OCI-LY3 (cell line): ENCODE data around the gene CPT1C.

Source experiments
- EZH2phosphoT487 ChIP-seq: fragments of 200-600 bp; shearing (Covaris generic); IDR thresholded peaks from 2 replicates; pipeline ENCODE4 v1.6.1; 2018; ENCODE audit warnings: antibody characterized with exemption, mixed run types, low read depth
- TF ChIP-seq, protein P1 (sequence below): fragments of 200-600, 300-600 bp; sonication (generic); IDR thresholded peaks from 2 replicates; pipeline ENCODE4 v1.5.1; 2014; ENCODE audit warnings: antibody characterized with exemption, low read length, low read depth

DNA sequence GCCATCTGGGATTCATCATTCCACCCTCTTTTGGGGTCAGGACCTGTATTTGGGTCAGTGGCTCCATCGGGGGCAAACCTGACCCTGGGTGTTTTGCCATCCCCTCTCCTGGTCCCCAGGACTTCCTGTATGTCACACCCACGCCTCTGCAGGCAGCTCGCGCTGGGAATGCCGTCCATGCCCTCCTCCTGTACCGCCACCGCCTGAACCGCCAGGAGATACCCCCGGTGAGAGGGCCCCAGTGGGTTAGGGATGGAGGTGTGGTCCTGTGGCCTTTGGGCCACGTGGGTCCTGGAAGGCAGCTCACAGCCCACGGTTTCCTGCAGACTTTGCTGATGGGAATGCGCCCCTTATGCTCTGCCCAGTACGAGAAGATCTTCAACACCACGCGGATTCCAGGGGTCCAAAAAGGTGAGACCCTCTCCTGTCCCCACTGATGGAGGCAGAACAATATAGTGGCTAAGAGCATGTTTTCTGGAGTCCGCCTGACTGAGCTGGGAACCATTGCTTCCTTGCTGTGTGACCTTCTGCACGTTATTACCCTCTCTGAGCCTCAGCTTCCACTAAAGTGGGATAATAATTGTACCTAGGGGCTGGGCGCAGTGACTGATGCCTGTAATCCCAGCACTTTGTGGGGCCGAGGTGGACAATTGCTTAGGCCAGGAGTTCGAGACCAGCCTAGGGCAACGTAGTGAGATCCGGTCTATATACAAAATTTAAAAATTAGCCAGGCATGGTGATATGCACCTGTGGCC lies 14.1 kb downstream of the CPT1C start:
- TF ChIP-seq, protein P1, sequence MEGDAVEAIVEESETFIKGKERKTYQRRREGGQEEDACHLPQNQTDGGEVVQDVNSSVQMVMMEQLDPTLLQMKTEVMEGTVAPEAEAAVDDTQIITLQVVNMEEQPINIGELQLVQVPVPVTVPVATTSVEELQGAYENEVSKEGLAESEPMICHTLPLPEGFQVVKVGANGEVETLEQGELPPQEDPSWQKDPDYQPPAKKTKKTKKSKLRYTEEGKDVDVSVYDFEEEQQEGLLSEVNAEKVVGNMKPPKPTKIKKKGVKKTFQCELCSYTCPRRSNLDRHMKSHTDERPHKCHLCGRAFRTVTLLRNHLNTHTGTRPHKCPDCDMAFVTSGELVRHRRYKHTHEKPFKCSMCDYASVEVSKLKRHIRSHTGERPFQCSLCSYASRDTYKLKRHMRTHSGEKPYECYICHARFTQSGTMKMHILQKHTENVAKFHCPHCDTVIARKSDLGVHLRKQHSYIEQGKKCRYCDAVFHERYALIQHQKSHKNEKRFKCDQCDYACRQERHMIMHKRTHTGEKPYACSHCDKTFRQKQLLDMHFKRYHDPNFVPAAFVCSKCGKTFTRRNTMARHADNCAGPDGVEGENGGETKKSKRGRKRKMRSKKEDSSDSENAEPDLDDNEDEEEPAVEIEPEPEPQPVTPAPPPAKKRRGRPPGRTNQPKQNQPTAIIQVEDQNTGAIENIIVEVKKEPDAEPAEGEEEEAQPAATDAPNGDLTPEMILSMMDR, result no peak
- no peak for TF ChIP-seq EZH2phosphoT487
